GM21619 (cell line): Measurements from ENCODE around the gene MEIS1.

ENCODE experiments used
- ATAC-seq: cut with Tn5 transposase; IDR thresholded peaks from one replicate; pipeline ENCODE4 v1.9.1; 2021; ENCODE audit not compliant: unreplicated experiment

Gene MEIS1

GRCh38 chr2:66431846-66432587, 2.9 kb upstream of the MEIS1 start:
- no peak for ATAC-seq

GRCh38 chr2:66432801-66433694, 1.9 kb upstream of the MEIS1 start:
- ATAC-seq, result no peak

- ATAC-seq, result no peak
Measured at GRCh38 chr2:66433695-66433944, 1.3 kb upstream of the MEIS1 start.

- ATAC-seq, result peak; percentile 49
Measured at GRCh38 chr2:66433945-66434678, 813 bp upstream of the MEIS1 start.

GRCh38 chr2:66435549-66435875, 587 bp downstream of the MEIS1 start:
- ATAC-seq, result no peak

- no peak for ATAC-seq
Measured at GRCh38 chr2:66435963-66436362, 1.0 kb downstream of the MEIS1 start.

- no peak for ATAC-seq
Measured at GRCh38 chr2:66436581-66437001, 1.7 kb downstream of the MEIS1 start.

- no peak for ATAC-seq
Measured at GRCh38 chr2:66437109-66437690, 2.3 kb downstream of the MEIS1 start.

GRCh38 chr2:66437691-66438497, 3.0 kb downstream of the MEIS1 start:
- no peak for ATAC-seq

GRCh38 chr2:66438498-66438833, 3.5 kb downstream of the MEIS1 start:
- ATAC-seq, result no peak

GRCh38 chr2:66438891-66439811, 4.2 kb downstream of the MEIS1 start:
- ATAC-seq, result no peak

- no peak for ATAC-seq
Measured at GRCh38 chr2:66439812-66440542, 5.1 kb downstream of the MEIS1 start.

GRCh38 chr2:66440708-66441497, 6.0 kb downstream of the MEIS1 start:
- no peak for ATAC-seq

- no peak for ATAC-seq
Measured at GRCh38 chr2:66441581-66442320, 6.8 kb downstream of the MEIS1 start.

- no peak for ATAC-seq
Measured at GRCh38 chr2:66442516-66443185, 7.7 kb downstream of the MEIS1 start.

- no peak for ATAC-seq
Measured at GRCh38 chr2:66443186-66443978, 8.5 kb downstream of the MEIS1 start.
